ENCODE data around the gene KRT36.

GRCh38 chr17:41481036-41481435, 8.7 kb downstream of the KRT36 start, which contains the start of gene KRT35:
- TF ChIP-seq CTCF (IDR thresholded peaks at IDR 0.05) (no peak), EZH2 (IDR thresholded peaks at IDR 0.05) (no peak), EZH2phosphoT487 (IDR thresholded peaks at IDR 0.05) (no peak)

Measured in neural progenitor cell (in vitro differentiated cells).